WTC11 (cell line): ENCODE measurements around the gene CBLIF. TPM values are rescaled to one million over a fixed set of nuclear protein-coding genes. Genes with fewer than 3 reads are reported as not detected.

ENCODE experiments used
- ATAC-seq: fragments of 200-7000 bp; cut with Tn5 transposase; 2 replicates; pipeline ENCODE4 v1.10.0; 2021; ENCODE audit warnings: mild to moderate bottlenecking, moderate library complexity
- CTCF ChIA-PET: fragments of 300-600 bp; sonication (Branson Sonifier 250); formaldehyde crosslinking; loops from one replicate; lab custom pipeline; 2021; ENCODE audit warnings: antibody characterized with exemption; lab: Charles Lee
- POLR2A ChIA-PET: fragments of 350-600 bp; sonication (Branson Sonifier 250); formaldehyde crosslinking; loops from one replicate; lab custom pipeline; 2021; ENCODE audit warnings: antibody characterized with exemption; lab: Charles Lee
- DNase-seq: peaks from one replicate; pipeline ENCODE4 v3.0.0; 2021; ENCODE audit warnings: low spot score
- H3K27ac Mint-ChIP-seq: 2 replicates; pipeline ENCODE4 v1.8.0; 2021; ENCODE audit warnings: mixed read lengths
- H3K27me3 Mint-ChIP-seq: 2 replicates; pipeline ENCODE4 v1.8.0; 2021; ENCODE audit warnings: low read depth, mild to moderate bottlenecking, moderate library complexity, mixed read lengths
- H3K36me3 Mint-ChIP-seq: 2 replicates; pipeline ENCODE4 v1.8.0; 2021; ENCODE audit warnings: mixed read lengths
- H3K4me1 Mint-ChIP-seq: 2 replicates; pipeline ENCODE4 v1.8.0; 2022; ENCODE audit warnings: mixed read lengths
- H3K4me3 Mint-ChIP-seq: 2 replicates; pipeline ENCODE4 v1.8.0; 2021; ENCODE audit warnings: mild to moderate bottlenecking, moderate library complexity, mixed read lengths
- H3K9me3 Mint-ChIP-seq: 2 replicates; pipeline ENCODE4 v1.8.0; 2021; ENCODE audit warnings: mixed read lengths
- ETV6 ChIP-seq: sonication (generic); formaldehyde crosslinking; IDR thresholded peaks from 2 replicates; pipeline ENCODE4 v1.8.1; 2022; ENCODE audit warnings: mild to moderate bottlenecking, missing genetic modification reagents
- FOXJ3 ChIP-seq: sonication (generic); formaldehyde crosslinking; IDR thresholded peaks from 2 replicates; pipeline ENCODE4 v1.9.0; 2021; ENCODE audit warnings: missing genetic modification reagents, mild to moderate bottlenecking, borderline replicate concordance
- GABPB1 ChIP-seq: sonication (generic); formaldehyde crosslinking; IDR thresholded peaks from 2 replicates; pipeline ENCODE4 v1.8.1; 2023; ENCODE audit warnings: mild to moderate bottlenecking, missing genetic modification reagents
- KAT7 ChIP-seq: sonication (generic); formaldehyde crosslinking; IDR thresholded peaks from 2 replicates; pipeline ENCODE4 v1.8.1; 2023; ENCODE audit warnings: missing genetic modification reagents, mild to moderate bottlenecking, borderline replicate concordance
- MYBL2 ChIP-seq: sonication (generic); formaldehyde crosslinking; IDR thresholded peaks from 2 replicates; pipeline ENCODE4 v1.8.1; 2023; ENCODE audit warnings: mild to moderate bottlenecking, moderate library complexity, missing genetic modification reagents
- NFATC4 ChIP-seq: fragments of 250-450 bp; sonication (Bioruptor Pico); IDR thresholded peaks from 2 replicates; pipeline ENCODE4 v1.9.0; 2021; ENCODE audit warnings: mild to moderate bottlenecking
- NR3C1 ChIP-seq: sonication (generic); formaldehyde crosslinking; conservative IDR thresholded peaks from 2 replicates; pipeline ENCODE4 v1.8.1; 2023; ENCODE audit warnings: low read depth, mild to moderate bottlenecking, missing genetic modification reagents
- PRRX2 ChIP-seq: fragments of 250-450 bp; sonication (Bioruptor Pico); IDR thresholded peaks from 2 replicates; pipeline ENCODE4 v1.8.0; 2021; ENCODE audit warnings: mild to moderate bottlenecking
- RELA ChIP-seq: sonication (generic); formaldehyde crosslinking; IDR thresholded peaks from 2 replicates; pipeline ENCODE4 v1.8.1; 2022; ENCODE audit warnings: missing genetic modification reagents, mild to moderate bottlenecking, borderline replicate concordance
- TCF7 ChIP-seq: sonication (generic); formaldehyde crosslinking; IDR thresholded peaks from 2 replicates; pipeline ENCODE4 v1.8.0; 2022; ENCODE audit warnings: mild to moderate bottlenecking, low read depth, missing genetic modification reagents, moderate library complexity
- TP53 ChIP-seq: sonication (generic); formaldehyde crosslinking; IDR thresholded peaks from 2 replicates; pipeline ENCODE4 v1.8.1; 2023; ENCODE audit warnings: mild to moderate bottlenecking, missing genetic modification reagents
- ZNF219 ChIP-seq: sonication (generic); formaldehyde crosslinking; IDR thresholded peaks from 2 replicates; pipeline ENCODE4 v1.8.0; 2023; ENCODE audit warnings: missing genetic modification reagents, mild to moderate bottlenecking, borderline replicate concordance
- ZNF317 ChIP-seq: sonication (generic); formaldehyde crosslinking; IDR thresholded peaks from 2 replicates; pipeline ENCODE4 v1.8.1; 2023; ENCODE audit warnings: low read depth, mild to moderate bottlenecking, moderate library complexity, missing genetic modification reagents, borderline replicate concordance
- ZNF671 ChIP-seq: fragments of 250-450 bp; sonication (Bioruptor Pico); IDR thresholded peaks from 2 replicates; pipeline ENCODE4 v1.8.0; 2021; ENCODE audit warnings: mild to moderate bottlenecking
- total RNA-seq: library from RNA; stranded (reverse); gene quantifications from 3 replicates; pipeline ENCODE4 v1.2.3, GENCODE V29; 2021
- TF ChIP-seq, protein P1 (sequence below): sonication (generic); formaldehyde crosslinking; IDR thresholded peaks from 2 replicates; pipeline ENCODE4 v1.8.0; 2023; ENCODE audit warnings: missing genetic modification reagents, mild to moderate bottlenecking, borderline replicate concordance
- TF ChIP-seq, protein P2 (sequence below): sonication (generic); formaldehyde crosslinking; IDR thresholded peaks from 2 replicates; pipeline ENCODE4 v1.8.1; 2023; ENCODE audit warnings: mild to moderate bottlenecking, moderate library complexity, missing genetic modification reagents
- TF ChIP-seq, protein P3 (sequence below): sonication (generic); formaldehyde crosslinking; IDR thresholded peaks from 2 replicates; pipeline ENCODE4 v1.8.0; 2022; ENCODE audit warnings: mild to moderate bottlenecking, missing genetic modification reagents
- TF ChIP-seq, protein P4 (sequence below): sonication (generic); formaldehyde crosslinking; IDR thresholded peaks from 2 replicates; pipeline ENCODE4 v1.8.1; 2023; ENCODE audit warnings: mild to moderate bottlenecking, missing genetic modification reagents
- TF ChIP-seq, protein P5 (sequence below): sonication (generic); formaldehyde crosslinking; IDR thresholded peaks from 2 replicates; pipeline ENCODE4 v1.8.1; 2022; ENCODE audit warnings: mild to moderate bottlenecking, moderate library complexity, missing genetic modification reagents

The CBLIF gene
- total RNA-seq, 1 experiment from 2014 or later, result not detected

DNA sequence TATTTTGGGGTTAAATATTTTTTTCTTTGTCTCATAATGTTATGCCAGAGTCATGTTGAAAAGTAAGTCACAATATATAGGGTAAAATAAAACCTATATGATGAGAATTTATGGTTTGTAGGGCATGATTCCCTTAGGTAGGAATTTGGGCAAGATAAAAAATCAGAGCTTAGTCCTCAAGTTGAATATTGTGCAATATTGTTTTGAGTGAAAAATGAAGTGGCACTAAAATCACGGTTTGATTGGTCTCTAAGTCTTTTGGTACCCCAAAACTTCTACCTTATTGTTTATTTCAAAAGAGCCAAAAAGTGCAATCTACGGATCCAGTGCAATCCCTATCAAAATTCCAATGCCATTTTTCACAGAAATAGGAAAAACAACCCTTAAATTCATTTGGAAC is 33.1 kb downstream of the CBLIF start:
- ChIA-PET CTCF (interaction anchor here (3.3 kb wide), 1 partner anchor 57 kb away, joined by 18 read pairs; the partner anchor contains the start of gene STX3), POLR2A (no interaction called here)
- Mint-ChIP-seq H3K36me3 (peaks cover 12% of the 10 kb centered on the region), H3K4me1 (peaks cover 62% of the 10 kb centered on the region), H3K4me3 (no peak overlapping the region), H3K27ac (no peak overlapping the region), H3K9me3 (no peaks in the 10 kb centered on the region), H3K27me3 (no peaks in the 10 kb centered on the region)
- TF ChIP-seq TP53 (CRISPR knock-in tag) (no peak), NFATC4 (CRISPR knock-in tag) (no peak), NR3C1 (CRISPR knock-in tag) (no peak), FOXJ3 (CRISPR knock-in tag) (no peak), ZNF219 (CRISPR knock-in tag) (no peak), RELA (CRISPR knock-in tag) (no peak)
- TF ChIP-seq, protein P1, sequence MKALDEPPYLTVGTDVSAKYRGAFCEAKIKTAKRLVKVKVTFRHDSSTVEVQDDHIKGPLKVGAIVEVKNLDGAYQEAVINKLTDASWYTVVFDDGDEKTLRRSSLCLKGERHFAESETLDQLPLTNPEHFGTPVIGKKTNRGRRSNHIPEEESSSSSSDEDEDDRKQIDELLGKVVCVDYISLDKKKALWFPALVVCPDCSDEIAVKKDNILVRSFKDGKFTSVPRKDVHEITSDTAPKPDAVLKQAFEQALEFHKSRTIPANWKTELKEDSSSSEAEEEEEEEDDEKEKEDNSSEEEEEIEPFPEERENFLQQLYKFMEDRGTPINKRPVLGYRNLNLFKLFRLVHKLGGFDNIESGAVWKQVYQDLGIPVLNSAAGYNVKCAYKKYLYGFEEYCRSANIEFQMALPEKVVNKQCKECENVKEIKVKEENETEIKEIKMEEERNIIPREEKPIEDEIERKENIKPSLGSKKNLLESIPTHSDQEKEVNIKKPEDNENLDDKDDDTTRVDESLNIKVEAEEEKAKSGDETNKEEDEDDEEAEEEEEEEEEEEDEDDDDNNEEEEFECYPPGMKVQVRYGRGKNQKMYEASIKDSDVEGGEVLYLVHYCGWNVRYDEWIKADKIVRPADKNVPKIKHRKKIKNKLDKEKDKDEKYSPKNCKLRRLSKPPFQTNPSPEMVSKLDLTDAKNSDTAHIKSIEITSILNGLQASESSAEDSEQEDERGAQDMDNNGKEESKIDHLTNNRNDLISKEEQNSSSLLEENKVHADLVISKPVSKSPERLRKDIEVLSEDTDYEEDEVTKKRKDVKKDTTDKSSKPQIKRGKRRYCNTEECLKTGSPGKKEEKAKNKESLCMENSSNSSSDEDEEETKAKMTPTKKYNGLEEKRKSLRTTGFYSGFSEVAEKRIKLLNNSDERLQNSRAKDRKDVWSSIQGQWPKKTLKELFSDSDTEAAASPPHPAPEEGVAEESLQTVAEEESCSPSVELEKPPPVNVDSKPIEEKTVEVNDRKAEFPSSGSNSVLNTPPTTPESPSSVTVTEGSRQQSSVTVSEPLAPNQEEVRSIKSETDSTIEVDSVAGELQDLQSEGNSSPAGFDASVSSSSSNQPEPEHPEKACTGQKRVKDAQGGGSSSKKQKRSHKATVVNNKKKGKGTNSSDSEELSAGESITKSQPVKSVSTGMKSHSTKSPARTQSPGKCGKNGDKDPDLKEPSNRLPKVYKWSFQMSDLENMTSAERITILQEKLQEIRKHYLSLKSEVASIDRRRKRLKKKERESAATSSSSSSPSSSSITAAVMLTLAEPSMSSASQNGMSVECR (CRISPR knock-in tag), result no peak
- no peak for DNase-seq
- no peak for ATAC-seq

DNA sequence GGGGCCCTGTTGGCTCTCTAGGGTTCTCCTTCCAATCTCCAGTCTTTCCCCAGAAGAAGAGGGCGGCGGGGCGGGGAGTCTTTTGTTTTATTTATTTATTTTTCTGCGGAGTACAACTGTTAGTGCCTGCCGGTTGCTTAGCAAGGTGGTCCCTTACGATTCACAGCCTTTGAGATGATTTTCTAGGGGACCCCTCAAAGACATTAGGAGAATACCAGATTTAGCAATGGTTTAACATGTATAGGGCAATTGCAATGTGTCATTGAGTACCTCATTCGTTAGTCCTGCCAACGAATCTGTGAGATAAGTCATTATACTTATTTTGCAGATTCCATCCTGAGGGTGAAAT is 34.4 kb downstream of the CBLIF start:
- Mint-ChIP-seq H3K4me3 (peak overlapping the region; percentile 92), H3K4me1 (peaks cover 49% of the 10 kb centered on the region), H3K9me3 (no peaks in the 10 kb centered on the region), H3K36me3 (peaks cover 24% of the 10 kb centered on the region), H3K27me3 (no peaks in the 10 kb centered on the region), H3K27ac (peak overlapping the region; percentile 75)
- DNase-seq (no peak), ATAC-seq (no peak)
- no peak for TF ChIP-seq PRRX2 (CRISPR knock-in tag)
- TF ChIP-seq, protein P2, sequence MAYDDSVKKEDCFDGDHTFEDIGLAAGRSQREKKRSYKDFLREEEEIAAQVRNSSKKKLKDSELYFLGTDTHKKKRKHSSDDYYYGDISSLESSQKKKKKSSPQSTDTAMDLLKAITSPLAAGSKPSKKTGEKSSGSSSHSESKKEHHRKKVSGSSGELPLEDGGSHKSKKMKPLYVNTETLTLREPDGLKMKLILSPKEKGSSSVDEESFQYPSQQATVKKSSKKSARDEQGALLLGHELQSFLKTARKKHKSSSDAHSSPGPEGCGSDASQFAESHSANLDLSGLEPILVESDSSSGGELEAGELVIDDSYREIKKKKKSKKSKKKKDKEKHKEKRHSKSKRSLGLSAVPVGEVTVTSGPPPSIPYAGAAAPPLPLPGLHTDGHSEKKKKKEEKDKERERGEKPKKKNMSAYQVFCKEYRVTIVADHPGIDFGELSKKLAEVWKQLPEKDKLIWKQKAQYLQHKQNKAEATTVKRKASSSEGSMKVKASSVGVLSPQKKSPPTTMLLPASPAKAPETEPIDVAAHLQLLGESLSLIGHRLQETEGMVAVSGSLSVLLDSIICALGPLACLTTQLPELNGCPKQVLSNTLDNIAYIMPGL (CRISPR knock-in tag), result 0 out of 2 replicates have a peak, but pooled peaks have one; percentile 7
- ChIA-PET POLR2A (interaction anchor here (0.6 to 1.4 kb wide), 3 partner anchors 9 to 156 kb away, joined by 3 to 6 read pairs (median 4); partner anchors contain the start of gene PATL1), CTCF (interaction anchor here (0.9 to 3.3 kb wide), 3 partner anchors 56 to 753 kb away, joined by 3 to 18 read pairs (median 7); partner anchors contain the start of gene STX3)

DNA sequence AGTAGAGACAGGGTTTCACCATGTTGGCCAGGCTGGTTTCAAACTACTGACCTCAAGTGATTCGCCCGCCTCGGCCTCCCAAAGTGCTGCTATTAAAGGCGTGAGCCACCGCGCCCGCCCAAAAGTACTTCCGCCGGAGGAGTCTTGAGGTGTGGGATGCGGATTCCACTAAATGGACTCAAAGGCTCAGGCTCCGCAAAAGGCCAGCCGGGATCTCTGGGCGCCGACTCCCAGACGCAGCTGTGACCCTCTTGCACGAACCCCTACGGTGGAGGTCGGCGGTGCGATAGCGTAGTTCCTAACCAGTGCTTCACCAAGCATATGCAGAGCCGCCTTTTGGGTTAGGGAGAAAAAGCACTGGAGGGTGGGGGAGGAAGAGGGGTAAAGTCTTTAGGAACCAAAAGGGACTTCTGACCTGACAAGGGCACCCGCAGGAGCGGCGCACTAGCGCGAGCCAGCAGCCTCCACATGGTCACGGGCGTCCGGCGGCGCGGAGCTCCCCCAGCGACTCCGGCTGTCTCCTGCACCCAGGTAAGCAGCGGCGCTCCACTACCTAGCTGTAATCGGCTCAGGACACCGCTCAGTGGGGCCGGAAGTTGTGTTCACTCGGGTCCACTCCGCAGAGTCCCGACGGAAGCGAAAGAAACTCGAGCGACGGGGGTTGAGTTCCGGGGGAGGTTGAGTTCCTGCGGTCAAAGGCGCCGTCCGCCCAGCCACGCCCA is 34.9 kb downstream of the CBLIF start, which contains the start of gene MRPL16:
MRPL16 (minus strand) TSS at position 590 of the 722 bp plus-strand sequence; CDS start at position 470, 120 bp downstream.
- CTCF ChIA-PET, result interaction anchor here (0.9 to 3.3 kb wide), 4 partner anchors 38 to 752 kb away, joined by 3 to 18 read pairs (median 5); partner anchors contain the start of gene STX3
- peaks cover 44% of the 10 kb centered on the region for H3K4me1 Mint-ChIP-seq
- TF ChIP-seq ETV6 (CRISPR knock-in tag) (peak; percentile 77), PRRX2 (CRISPR knock-in tag) (0 out of 2 replicates have a peak, but pooled peaks have one; percentile 38), GABPB1 (CRISPR knock-in tag) (peak; percentile 81), TCF7 (CRISPR knock-in tag) (no peak), ZNF671 (CRISPR knock-in tag) (no peak), ZNF317 (no peak), MYBL2 (CRISPR knock-in tag) (no peak), TP53 (CRISPR knock-in tag) (0 out of 2 replicates have a peak, but pooled peaks have one; percentile 32), KAT7 (CRISPR knock-in tag) (0 out of 2 replicates have a peak, but pooled peaks have one; percentile 40)
- TF ChIP-seq, protein P3, sequence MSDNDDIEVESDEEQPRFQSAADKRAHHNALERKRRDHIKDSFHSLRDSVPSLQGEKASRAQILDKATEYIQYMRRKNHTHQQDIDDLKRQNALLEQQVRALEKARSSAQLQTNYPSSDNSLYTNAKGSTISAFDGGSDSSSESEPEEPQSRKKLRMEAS, result peak; percentile 81
- TF ChIP-seq, protein P2 (CRISPR knock-in tag), result peak; percentile 77; the same call in 1 of the 2 replicates
- TF ChIP-seq, protein P4, sequence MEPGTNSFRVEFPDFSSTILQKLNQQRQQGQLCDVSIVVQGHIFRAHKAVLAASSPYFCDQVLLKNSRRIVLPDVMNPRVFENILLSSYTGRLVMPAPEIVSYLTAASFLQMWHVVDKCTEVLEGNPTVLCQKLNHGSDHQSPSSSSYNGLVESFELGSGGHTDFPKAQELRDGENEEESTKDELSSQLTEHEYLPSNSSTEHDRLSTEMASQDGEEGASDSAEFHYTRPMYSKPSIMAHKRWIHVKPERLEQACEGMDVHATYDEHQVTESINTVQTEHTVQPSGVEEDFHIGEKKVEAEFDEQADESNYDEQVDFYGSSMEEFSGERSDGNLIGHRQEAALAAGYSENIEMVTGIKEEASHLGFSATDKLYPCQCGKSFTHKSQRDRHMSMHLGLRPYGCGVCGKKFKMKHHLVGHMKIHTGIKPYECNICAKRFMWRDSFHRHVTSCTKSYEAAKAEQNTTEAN (CRISPR knock-in tag), result 0 out of 2 replicates have a peak, but pooled peaks have one; percentile 54
- TF ChIP-seq, protein P5, sequence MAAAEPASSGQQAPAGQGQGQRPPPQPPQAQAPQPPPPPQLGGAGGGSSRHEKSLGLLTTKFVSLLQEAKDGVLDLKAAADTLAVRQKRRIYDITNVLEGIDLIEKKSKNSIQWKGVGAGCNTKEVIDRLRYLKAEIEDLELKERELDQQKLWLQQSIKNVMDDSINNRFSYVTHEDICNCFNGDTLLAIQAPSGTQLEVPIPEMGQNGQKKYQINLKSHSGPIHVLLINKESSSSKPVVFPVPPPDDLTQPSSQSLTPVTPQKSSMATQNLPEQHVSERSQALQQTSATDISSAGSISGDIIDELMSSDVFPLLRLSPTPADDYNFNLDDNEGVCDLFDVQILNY (CRISPR knock-in tag), result peak; percentile 45; the same call in 1 of the 2 replicates

More for the DNA sequence above, 34.9 kb downstream of the CBLIF start, which contains the start of gene MRPL16:
- Mint-ChIP-seq H3K9me3 (no peaks in the 10 kb centered on the region), H3K4me3 (peak within 1 kb of the TSS; percentile 92), H3K27ac (peak within 1 kb of the TSS; percentile 80), H3K36me3 (peaks cover 24% of the 10 kb centered on the region), H3K27me3 (no peaks in the 10 kb centered on the region)
- DNase-seq (peak; percentile 88), ATAC-seq (peak; percentile 97)
- POLR2A ChIA-PET, result interaction anchor here (0.6 to 1.4 kb wide), 3 partner anchors 8 to 156 kb away, joined by 3 to 6 read pairs (median 4); partner anchors contain the start of gene PATL1
